Stromal cell of bone marrow (primary cell): ENCODE results near the gene SLC15A3.
A peak's percentile ranks its signal among the peaks of the same experiment; 100 is the strongest.

Experiments
- DNase-seq: peaks from one replicate; pipeline ENCODE4 v3.0.0-alpha.2; 2012; ENCODE audit warnings: low read depth

SLC15A3 gene

DNA sequence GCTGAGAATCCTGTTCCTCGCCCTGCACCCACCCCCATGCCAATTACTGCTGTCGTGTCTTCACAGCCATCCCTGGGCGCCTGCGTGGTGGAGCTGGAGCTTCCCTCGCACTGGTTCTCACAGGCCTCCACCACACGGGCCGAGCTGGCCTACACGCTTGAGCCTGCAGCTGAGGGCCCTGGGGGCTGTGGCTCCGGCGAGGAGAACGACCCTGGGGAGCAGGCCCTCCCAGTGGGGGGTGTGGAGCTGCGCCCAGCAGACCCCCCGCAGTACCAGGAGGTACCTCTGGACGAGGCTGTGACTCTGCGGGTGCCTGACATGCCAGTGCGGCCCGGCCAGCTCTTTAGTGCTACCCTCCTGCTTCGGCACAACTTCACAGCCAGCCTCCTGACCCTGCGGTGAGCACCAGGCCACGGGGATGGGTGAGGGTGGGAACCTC, 23.4 kb downstream of the SLC15A3 start:
- no peak for DNase-seq

DNA sequence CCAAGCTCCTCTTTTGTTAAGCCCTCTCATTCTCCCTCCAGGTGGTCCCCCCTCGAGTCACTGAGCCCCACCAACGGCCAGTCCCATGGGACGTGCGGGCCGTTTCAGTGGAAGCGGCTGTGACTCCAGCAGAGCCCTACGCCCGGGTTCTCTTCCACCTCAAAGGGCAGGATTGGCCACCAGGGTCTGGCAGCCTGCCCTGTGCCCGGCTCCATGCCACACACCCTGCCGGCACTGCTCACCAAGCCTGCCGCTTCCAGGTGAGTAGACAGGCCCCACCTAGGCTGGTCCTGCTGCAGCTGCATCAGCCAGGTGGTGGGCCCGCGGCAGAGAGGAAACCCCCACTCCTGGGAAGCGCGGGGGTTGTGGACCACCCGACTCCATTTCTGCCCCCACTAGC, 24.4 kb downstream of the SLC15A3 start:
- DNase-seq: no peak

DNA sequence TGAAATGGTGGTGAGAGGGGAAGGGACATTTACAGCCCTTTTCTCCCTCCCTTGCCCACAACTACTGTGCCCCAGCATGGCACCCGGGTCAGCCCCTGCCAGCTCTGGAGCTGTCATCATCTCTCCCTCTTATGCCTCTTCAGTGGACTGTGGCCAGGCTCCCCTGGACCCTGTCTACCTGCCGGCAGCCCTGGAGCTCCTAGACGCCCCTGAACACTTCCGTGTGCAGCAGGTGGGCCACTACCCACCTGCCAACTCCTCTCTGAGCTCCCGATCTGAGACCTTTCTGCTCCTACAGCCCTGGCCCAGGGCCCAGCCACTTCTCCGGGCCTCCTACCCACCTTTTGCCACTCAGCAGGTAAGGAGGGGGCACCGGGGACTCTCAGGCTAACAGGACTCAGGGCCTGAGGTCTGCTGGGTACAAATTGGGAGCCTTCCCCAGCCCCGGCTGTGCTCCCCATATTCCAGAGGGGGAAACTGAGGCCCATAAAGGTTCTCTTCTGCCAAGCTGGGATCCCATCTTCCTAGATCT, 24.8 kb downstream of the SLC15A3 start:
- no peak for DNase-seq

DNA sequence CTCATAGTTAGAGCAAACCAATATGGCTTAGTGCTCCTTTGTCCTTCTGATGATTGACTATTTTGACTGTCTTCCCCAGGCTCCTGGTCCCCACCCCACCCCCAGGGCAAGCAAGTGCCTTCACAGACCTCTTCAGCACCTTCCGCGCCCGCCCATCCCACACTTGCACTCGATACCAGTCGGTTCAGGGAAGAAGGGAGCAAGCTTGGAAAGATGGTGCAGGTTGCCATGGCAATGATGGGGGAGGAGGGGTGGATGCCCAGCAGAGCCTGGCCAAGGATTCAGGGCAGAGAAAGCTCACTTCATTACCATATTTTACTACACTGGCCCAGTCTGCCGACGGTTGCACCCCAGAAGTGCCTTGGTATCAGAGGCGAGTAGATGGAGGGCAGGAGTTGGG, 25.5 kb downstream of the SLC15A3 start:
- DNase-seq: no peak

DNA sequence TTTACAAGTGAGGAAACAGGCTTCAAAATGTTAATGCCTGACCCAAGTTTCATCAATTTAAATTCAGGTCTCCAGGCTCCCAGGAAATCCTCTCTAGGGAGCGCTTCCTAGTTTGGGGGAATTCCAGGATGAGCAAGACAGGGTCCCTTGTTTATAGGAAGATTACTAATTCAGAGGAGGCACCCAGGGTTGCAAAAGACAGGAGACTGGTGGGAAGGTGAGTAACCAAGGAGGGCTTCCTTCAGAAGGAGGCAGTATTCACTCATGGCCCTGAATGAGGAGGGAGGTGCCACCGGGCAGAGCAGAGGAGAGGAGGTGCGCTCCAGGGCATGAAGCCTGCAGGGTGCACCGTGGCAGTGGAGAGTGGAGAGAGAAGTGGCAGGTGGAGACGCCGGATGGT, 26.1 kb downstream of the SLC15A3 start:
- DNase-seq: no peak

DNA sequence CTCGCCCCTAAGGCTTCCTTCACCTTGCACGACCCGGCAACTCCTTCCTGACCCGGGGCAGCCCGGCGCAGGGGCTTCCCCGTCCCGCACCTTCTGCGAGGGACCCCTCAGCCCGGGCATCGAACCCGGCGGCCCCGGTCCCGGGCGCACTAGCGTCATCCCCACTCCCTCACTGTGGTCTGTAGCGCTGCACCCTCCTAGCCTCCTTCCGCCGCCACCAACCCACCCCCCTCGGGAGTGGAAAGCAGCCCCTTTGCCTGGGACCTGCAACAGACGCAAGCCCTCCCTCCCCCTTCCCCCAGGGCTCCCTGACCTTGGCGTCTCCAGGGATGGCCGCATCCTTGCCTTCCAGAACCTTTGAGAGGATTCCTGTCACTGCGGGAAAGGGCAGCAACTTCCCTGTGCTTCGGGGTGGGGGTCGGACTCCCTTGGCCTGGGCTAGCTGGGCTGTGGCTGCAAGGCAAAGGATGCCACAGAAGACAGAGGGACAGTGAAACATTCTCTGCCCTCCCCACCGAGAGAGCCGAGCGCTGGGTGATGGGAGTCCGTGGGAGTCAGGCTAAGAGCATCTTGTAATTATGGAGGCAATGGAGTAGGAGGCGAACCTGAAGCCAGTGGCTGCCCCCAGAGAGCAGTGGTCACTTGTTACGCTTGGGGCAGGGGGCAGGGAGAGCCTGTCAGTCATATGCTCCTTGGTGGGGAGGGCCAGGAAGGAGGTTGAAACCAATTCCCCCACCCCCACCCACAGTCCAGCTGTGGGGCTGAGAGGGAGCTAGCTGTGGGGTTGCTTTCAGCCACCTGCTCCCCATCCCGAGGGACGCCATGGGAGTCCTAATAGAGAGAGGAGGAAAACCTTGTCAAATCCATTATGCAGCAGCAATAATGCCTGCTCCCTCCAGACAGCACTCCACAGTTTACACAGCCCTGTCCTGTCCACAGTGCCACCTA, 26.8 kb downstream of the SLC15A3 start:
- no peak for DNase-seq

DNA sequence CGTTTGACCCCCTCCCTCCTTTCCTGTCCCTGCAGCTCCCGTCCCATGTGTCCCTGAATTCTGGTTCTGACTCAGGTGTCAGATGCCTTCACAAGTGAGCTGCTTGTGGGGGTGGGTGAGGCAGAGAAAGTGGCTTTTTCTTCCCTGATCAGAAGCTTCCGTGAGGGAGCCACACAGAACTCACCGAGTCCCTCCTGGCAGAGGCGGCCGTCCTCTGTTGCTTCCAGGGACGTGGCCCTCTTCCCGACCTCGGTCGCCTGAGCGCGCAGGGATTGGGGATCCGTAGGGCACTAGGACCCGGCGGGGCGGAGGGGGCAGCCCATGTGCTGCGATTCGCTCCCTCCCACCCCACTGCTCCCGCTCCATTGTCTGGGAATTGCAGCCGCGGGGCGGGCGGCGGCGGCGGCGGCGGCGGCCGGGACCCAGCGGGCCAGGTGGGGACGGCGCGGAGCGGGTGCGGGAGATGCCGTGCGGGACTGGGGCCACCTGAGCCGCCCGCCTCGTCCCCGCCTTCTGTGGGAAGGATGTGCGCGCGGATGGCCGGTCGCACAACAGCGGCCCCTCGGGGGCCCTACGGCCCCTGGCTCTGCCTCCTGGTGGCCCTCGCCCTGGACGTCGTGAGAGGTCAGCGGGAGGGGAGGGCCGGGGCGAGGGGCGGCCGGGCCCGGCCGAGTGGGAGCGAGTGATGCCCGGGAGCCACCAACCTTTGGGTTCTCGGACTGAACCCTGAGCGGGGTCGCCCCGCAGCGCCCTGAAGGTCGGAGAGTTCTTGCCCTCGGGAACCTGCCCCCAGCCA, 27.7 kb downstream of the SLC15A3 start, which contains the start of gene TMEM132A:
Gene TMEM132A (plus strand): TSS at position 351 of the 796 bp plus-strand sequence. CDS start 174 bp downstream, at position 525.
- DNase-seq: peak; percentile 38

DNA sequence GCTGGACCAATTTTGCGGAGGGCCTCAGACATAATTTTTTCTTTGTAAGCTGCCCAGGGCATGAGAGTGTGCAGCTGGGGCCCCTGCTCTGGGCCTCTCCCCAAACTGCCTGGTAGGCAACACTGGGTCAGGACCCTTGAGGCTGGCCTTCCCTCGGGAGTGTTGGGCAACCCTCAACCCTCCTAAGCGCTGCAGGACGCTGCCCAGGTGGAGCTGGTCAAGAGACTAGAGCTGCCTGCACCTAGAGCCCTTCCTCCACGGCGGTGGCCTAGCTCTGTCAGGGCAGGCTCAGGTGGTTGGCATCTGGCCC, 28.2 kb downstream of the SLC15A3 start:
- DNase-seq: no peak

DNA sequence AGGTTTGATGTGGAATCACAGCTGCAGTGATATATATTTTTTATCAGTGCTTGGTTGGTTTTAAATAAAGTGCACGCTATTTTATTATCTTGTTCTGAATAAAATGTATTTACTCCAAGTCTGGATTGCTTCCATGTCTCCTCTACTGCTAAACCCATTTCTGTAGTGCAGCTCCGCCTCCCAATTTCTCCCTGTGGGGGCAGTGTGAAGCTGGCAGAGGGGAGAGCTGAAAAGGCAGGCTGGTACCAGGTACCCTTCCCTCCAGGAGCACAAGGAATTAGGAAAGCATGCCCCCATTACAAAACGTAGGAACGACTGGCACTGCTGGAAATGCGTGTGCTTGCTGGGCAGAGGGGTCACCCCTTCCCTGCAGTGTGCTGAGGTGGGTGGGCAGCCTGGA, 28.6 kb downstream of the SLC15A3 start:
- DNase-seq: no peak

DNA sequence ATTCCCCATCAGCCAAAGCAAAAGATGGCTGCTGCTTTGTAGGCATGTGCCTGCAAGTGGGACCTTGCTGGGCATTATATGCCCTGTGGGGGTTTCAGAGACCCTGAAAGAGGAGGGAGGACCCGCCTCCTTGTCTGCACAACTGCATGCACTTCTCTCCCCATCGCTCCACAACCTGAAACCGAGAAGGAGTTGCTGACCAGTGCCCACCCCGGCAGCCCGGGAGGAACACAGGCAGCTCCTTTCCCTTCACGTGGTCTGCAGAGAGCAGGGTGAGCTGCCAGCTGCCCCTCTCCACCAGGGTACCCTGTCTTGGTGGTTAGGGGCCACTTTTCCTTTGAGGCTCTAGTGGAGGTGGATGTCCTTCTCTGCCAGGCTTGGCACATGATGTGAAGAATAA, 29.1 kb downstream of the SLC15A3 start:
- no peak for DNase-seq

DNA sequence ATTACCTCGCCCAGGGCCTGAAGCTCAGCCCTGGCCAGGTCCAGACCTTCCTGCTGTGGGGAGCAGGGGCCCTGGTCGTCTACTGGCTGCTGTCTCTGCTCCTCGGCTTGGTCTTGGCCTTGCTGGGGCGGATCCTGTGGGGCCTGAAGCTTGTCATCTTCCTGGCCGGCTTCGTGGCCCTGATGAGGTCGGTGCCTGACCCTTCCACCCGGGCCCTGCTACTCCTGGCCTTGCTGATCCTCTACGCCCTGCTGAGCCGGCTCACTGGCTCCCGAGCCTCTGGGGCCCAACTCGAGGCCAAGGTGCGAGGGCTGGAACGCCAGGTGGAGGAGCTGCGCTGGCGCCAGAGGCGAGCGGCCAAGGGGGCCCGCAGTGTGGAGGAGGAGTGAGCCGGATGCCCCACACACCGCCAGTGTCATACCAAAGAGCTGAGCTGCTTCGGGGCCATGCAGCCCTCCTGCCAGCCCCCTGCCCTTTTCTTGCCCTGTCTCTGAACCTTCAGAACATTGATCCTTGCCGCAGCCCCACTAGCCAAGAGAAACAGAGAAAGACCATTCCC, 30.1 kb downstream of the SLC15A3 start:
- DNase-seq: no peak

DNA sequence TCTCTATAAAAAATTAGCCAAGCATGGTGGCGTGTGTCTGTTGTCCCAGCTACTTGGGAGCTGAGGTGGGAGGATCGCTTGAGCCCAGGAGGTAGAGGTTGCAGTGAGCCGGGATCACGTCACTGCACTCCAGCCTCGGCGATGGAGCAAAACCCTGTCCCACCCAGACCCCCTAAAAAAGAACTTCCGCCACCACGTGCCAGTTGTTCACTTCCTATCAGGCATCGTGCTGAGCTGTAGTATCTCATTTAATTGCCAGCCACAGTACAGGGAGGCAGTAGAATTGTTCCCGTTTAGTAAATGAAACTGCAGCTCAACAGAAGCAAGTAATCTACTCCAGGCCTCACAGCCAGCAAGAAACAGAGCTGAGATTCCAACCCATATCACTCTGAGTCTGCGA, 30.7 kb downstream of the SLC15A3 start:
- no peak for DNase-seq

DNA sequence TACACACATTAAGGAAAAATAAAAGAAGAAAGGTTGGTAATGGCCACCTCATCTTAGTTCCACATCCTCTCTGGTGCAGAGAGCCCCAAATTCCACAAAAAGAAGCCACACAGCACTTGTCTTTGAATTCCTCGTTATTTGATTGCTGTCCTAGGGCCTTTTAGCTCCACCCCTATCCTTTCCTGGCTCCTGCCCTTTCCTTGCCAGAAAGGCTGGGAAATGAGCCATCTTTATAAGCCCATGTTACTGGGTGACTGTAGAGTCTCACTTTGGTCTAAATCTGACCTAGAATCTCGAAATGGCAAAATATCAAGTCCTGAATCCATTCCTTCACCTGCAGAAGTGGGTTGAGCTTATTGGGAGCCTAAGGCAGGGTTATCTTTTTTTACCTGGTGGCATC, 32.0 kb downstream of the SLC15A3 start:
- no peak for DNase-seq

DNA sequence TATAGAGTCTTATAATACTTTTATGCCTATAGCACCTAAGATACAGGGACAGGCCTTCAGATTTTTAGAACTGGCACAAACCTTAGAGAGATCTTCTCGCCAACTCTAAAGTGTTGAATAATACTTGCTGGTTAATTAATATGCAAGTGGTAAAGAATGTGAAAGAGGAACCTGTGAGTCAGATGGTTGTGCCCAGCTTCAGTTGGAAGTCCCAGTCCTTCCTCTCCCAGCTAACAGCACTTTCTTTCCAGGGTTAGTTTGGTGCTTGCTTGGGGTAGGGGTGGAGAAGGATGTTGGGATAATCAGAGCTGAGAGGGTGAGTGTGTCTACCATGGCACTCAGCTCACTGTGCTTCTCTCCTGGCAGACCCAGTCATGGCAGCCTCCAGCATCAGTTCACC, 32.7 kb downstream of the SLC15A3 start:
- DNase-seq: no peak

DNA sequence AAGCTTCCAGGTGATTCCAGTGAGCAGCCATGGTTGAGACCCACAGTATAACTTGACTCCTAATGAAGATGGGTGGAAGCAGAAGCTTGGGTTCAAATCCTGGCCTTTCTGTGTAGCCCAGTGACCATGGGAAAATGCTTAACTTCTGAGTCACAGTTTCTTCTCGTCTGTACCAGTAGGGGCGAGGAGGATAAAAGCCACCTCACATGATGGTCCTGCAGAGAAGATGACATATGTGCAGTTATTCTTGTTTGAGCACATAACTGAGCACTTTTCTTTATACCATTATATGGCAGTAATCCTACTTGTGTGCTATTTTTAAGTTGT, 33.1 kb downstream of the SLC15A3 start:
- no peak for DNase-seq

DNA sequence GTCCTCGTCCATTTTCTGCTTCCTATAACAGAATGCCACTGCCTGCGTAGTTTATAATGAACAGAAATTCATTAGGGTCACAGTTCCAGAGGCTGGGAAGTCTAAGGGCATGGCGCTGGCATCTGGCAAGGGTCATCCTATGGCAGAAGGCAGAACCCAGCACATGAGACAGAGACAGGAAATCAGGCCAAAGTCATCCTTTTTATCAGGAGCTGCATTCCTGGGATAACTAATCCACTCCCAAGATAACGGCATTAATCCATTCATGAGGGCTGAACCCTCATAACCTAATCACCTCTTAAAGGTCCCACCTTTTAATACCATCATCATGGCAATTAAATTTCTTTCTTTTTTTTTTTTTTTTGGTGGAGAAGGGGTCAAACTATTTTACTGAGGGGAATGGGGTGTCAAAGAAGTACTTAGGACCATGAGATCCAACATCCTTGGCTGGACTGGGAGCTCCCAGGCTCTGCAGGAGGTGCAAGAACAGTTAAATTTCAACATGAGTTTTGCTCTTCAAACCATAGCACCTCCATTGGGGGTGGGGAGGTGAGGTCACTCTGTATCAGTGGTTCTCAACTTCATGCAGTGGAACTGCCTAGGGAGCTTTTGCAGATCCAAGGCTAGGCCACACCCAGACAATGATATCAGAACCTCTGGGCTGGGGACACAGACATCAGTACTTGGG, 33.6 kb downstream of the SLC15A3 start:
- DNase-seq: no peak

DNA sequence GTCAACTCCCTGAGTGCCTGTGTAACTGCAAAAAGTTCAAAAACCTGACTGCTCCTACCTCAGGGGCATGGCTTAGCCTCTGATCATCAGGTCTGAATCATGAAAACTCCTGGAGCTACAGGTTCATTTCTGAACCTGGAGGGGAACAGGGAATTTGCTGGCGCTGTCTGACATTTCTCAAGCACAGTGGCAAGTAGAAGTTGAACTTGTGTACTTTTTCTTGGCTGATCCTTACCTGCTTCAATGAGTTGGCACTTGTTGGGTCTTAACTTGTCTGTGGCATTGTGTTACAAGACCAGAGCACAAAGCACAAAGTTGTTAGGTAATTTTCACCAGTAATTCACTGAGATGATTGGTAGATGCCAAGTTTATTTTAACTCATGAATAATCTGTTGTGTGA, 34.7 kb downstream of the SLC15A3 start:
- DNase-seq: no peak

DNA sequence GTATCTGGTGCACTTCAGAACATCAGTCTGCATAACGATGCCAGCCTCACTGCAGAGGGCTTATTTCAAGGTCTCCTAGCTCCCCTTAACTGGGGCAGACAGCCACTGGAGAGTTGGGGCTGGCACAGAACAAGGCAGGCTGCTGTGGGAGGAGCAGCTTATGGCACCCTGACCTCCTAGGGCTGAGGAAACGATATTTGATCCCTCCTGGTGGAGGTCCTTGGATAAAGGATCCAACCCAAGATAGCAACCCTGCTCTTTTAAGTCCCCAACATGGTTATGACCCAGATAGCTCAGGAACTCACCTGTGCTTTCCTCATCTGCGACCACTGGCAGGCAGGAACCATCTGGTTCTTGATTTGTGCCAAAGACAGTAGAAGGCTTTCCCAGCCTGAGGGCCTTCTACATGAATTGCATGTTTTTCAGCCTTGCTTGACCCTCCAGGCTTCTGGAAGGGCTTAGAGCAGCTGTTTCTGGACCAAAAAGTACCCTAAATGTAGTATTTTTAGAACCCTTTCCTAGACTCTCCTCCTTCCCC, 35.2 kb downstream of the SLC15A3 start:
- DNase-seq: no peak

DNA sequence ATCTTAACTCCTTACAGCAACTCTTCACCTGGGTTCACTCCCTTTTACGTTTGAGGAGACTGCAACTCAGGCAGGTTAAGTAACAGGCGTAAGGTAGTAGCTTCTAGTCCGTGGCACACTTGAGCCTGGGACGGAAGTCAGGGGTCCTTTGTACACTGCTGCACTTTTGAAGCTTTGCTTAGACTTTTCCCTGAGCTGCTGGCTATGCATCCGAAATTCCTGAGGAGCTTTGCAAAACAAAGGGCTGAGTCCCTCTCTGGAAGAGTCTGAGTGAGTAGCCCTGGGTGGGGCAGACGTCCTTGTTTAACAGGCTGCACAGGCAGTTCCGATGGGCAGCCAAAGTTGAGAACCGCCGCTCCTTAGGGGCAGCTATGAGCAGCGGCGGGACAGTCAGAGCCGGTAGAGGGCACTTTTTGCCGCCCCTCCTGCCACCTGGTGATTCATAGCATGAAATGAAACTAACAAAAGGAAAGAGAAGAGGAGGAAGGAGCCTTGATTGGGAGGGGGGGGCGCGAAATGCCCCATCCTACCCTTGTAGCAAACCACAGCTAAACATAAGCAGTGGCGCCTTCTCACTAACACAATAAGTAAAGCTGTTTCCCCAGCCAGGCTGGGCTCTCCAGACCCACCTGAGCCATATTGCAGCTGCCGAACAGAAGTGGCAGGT, 36.6 kb downstream of the SLC15A3 start:
- DNase-seq: peak; percentile 59

DNA sequence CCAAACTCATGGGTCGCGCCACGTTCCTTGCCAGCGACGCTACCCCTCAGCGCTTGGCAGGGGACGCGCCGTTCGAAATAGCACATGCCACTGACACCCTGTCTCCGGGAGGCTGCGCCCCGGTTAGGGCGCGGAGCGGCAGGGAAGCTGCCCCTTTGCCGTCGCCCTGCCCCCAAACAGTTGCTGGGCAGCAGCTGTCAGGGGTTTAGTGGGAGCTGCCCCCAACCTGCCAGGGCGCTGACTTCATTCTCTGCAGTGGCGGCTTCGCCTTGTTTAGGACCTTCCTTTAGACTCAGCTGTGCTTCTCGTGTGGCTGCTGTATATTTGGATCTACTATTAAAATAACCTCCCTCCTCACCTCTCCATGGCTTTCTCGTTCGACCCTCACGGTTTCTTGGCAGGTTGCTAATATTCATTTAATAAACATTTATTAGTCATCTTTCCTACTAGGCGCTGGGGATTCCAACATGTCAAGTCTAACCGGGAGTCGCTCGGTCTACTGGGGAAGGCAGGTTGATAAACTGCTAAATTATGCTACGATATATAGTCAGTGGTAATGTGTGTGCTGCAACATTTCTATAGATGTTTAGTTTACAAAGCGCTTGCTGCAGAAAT, 37.2 kb downstream of the SLC15A3 start:
- peak; percentile 6 for DNase-seq
